Stimulated activated CD4-positive, alpha-beta T cell treated with anti-CD3 and anti-CD28 coated beads, TNF-alpha, amount 100 ng/mL, for 24 hours (primary cell): ENCODE measurements around the gene OR10J4.
"Not testable (repeated sequence)": the region's sequence is repeated elsewhere in the genome, so short reads cannot be mapped to it uniquely, and the experiment has no call there.

Source experiments
- DNase-seq, 3 experiments: peaks; one replicate each; pipeline ENCODE4 v3.0.0-alpha.2; 2020; ENCODE audit warnings: low read depth in 3 of 3

OR10J4 gene

DNA sequence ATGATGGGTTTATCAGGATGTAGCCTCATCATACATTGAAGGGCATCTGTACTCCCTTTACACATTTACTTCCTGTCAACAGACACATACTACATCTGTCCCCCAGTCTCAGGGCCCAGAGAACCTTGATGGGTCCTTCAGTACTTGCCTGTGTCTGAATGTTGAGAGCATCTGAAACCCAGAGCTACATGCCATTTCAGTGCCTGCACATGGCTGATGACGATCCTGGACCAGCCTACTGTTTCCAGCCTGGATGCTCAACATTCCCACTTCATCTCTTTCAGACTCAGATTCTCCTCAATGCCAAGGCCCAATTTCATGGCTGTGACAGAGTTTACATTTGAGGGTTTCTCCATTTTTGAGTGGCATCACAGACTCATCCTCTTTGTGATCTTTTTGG is at the start of gene OR10J4:
Gene OR10J4, plus strand, starts transcription at position 301 of the 400 bp plus-strand sequence.
- no peak for DNase-seq

DNA sequence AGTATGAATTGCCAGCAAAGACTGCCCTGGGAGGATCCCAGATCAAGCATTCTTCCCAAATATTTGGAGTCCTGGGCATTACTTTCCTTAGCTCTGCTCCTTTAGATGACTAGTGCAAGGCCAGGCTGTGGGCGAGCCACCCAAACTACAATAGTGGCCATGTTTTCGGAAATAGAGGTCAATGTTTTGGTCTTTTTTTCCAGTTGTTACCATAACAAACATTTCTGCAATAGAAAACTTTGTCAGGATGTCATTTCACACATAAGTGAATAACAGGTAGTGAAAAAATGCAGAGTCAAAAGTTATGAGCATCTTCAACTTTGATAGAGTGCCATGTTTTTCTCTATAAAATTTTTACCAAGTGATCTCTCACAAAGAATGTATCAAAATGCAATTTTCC is 25.2 kb upstream of the OR10J4 start:
- DNase-seq = no peak

DNA sequence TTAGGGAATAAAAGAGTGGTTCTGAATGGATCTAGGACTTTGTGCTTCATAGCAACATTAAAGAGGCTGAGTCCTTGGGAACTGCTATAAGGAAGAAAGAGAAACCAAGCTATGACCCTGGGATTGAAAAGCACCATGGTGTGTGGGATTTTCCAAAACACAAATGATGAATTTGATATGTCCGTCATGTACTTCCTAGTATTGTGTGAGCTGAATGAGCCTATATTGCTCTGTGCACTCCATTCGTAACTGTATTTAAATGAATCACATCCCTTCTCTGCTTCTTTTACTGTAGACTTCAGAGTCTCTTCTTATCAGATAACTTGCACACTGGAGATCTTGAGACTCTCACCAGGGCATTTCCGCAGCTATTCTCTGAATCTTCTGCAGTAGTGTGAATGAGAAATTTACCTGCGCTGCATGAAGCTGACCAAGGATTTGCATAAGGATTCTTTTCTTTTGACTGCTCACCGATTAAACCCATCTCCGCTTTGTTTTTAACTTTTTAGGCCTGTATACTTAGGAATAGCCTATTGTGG is 23.1 kb upstream of the OR10J4 start:
- DNase-seq = no peak

DNA sequence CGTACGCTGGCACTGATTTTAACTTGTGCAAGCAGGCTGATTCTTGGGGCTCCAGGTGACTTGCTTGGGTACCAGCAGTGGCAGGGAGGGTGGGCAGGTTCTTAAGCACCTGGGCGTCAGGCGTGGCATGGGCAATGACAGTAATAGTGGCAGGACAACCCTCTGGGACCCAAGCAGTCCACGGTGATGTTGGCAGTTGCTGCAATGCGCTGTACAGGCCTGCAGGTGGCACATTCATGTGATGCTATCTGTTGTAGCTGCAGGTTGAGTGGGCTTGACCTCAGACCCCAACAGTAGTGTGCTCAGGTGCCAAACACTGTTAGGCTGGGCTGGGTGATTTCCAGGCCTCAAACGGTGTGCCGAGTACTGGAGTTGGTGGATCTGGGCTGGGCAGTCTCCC is 10.2 kb upstream of the OR10J4 start:
- DNase-seq = no peak

DNA sequence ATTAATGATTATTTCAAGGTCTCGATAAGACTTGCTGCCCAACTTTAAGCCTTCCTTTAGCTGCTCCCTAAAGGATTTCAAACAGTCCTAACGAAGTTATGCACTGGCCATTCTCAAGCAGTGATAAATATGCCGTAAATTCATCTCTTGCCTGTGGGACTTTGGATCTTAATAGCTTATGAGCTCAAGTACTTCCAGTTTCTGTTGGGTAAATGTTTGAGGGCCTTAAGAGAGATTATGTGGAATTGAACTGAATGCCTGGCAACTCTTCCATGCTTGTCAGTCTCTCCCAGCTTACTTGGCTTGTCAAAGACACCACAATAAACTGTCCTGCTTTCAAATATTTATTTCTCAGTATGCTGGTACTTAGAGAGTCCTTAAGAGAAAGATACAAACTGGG is 3.5 kb upstream of the OR10J4 start:
- no peak for DNase-seq

DNA sequence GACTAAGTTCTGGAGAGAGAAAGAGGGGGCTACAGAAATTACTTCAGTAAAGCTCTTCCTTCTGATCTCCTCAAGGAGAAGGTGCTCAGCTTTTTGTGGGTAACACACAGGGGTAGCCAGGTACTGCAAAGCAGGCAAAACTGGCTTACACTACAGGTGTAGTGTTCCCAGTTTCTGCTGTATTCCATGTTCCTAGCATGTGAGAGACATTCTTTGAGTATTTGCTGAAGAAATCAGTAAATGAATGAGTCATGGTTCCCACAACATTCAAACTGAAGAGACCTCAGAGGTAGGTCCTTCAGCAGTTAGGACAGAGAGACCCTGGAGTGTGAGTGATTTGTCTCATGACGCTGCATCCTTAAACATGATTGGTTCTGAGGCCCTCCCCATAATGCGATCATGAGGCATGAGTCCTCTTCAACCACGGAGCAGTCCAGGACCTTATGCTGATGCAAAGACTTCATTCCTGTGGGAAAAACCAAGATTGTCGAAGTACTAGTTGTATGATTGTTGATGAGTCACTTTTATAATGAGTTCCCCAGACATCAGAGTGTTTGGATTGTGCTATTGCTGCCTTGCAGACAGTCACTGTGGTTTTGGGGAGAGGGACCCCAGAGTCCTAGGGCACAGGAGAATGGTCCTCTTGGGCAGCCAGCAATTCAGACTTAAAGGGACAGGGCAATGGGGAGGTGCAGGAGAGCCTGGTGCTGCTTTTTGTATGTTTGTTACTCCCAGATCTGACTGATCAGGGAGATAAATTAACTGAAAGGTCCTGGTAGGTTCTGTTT is 2.7 kb upstream of the OR10J4 start:
- no peak for DNase-seq

DNA sequence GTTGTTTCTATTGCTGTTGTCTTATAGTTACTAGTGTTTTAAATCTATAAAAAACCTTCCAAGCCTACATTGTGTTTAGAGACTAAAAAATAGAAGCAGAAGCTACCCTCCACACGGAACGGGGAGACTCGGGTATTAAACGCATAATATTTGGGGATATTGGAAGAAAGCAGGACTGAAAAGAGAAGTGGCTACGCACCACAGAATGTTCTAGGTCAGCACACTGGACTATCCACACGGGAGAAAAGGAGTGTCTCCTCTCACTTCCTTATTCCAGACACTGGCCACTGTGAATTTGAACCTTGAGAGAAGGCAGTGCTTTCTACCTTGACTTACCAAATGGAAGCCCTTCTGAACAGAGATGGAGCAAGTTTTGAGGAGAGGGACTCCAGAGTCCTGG is 1.0 kb upstream of the OR10J4 start:
- no peak for DNase-seq

DNA sequence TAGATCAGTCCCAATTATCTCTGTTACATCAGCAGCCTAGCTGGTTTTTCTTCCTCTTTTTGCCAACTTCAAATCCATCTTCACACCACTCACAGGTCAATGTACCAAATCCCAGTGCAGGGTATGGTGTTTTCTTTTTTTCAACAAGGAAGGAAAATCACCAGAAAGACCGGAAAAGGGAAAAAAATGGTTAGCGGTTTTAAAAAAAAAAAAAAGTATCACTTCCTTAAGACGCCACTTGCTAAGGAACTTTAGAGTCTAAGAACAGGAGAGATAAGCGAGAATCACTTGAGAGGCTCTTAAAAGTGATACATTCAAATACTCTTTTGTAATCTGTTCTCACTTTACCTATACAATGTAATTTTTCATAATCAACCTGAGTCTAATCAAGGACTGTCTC is 4.5 kb downstream of the OR10J4 start:
- DNase-seq = no peak

DNA sequence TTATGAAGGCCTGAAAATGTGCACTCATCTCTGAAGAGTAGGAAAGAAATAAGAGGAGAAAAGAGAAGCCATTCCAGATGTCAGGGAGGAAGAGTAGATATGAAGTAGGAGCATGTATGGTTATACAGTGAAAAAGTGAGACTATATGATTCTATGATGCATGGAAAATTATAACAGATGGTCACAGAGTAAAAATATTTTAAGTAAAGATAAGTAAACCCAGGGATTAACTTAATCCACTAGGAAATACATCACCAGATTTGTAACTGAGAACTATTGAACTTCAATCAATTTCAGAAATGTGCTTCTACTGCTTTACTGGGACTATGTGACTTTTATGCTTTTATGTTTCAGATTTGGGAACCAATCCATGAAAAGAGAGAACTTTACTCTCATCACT is 7.4 kb downstream of the OR10J4 start, which contains the start of gene OR10J1:
Gene OR10J1, plus strand, starts transcription at position 301 of the 400 bp plus-strand sequence. Its CDS starts 70 bp downstream, at position 371.
- DNase-seq = no peak

DNA sequence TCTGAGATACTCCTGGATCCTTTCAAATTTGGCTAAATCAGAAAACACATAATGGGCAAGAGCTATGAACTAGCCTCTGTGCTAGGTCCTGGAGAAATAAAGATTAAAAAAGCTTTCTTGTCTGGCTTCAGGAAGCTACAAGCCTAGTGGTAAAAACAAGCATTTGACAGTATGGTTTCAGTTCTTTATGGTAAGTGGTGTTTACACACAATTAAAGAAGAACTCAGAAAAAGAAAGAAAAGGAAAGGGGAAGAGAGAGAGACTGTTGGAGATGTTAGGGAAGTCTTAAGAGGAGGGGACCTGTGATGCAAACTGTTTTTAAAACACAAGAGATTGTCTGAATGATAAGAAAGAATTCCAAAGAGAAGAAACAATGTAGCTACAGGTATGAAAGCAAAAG is 9.4 kb downstream of the OR10J4 start:
- DNase-seq = no peak

DNA sequence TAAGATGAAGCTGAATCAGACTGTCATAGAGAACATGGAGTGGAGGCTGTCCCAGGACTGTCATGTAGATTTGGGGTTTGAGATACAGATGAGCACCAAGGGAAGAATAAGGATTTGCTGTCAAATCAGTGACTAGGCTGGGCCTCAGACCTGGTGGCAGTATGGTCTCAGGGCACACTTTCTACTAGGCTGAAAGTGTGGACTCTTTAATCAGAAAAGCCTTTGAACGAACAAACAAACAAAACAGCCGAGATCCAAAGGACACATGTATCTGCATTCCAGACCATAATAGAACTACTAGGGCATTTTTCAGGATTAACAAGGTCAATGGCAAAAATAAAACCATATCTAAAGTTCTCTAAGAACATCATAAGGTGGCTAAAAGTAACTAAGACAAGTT is 10.4 kb downstream of the OR10J4 start:
- no peak for DNase-seq

DNA sequence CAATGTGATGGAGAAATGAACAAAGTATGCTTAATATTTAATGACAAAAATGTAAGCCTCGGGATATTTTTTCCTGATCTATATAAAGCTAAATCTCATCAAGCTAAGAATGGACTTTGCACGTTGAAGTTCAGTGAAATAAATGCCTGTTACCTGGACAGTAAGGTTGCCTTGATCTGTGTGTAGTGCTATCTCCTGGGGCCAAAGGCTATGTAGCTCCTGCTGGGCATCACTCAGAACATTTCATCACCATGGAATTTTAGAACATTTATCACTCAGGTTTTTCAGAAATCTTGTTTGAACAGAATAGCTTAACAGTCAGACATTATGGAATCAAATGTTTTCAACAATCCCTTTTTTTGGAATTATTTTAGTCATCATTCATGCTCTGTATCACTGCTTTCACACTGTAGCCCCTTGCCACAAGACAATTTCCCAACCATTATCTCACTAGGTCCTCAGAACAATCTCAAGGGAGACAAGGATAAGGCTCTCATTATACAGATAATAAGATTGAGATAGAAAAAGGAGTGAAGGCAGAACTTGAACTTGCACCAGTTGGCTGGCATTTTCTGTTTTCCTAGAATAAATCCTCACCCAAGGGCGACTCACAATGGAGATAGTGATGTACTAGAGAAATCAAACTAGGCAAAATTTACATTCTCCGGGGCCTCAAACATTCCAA is 11.2 kb downstream of the OR10J4 start:
- no peak for DNase-seq

DNA sequence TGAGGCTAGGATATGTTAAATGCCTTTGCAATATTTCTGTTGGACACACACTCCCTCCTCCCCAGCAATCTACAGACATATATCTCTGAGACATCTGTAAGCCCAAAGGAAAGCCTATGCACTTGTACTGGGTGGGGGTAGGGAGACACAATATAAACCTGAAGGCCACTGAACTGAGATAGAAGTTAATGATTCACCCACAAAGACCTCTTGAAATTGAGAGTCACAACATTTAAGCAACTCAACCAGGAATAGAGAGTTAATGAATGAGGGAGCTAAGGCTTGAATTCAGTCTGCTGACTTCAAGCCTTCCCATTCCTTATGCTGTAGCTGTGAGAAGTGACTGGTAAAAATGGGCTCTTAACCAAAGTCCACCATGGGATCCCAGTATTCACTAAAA is 12.5 kb downstream of the OR10J4 start:
- DNase-seq = no peak

DNA sequence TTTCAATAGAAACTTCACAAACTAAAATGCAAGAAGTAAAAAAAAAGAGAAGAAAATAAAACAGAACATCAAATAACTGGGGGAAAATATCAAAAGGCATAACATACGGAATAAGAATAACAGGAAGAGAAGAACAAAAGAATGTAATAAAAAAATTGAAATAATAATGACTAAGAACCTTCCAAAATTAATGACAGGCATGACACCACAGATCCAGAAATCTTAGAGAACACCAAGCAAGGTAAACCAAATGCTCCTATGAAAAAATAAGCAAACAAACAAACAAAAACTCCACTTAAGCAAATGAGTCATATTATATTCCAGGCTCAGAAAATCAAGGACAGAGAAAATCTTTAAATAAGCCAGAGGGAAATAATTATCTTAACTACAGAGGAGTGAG is 16.2 kb downstream of the OR10J4 start:
- no peak for DNase-seq

DNA sequence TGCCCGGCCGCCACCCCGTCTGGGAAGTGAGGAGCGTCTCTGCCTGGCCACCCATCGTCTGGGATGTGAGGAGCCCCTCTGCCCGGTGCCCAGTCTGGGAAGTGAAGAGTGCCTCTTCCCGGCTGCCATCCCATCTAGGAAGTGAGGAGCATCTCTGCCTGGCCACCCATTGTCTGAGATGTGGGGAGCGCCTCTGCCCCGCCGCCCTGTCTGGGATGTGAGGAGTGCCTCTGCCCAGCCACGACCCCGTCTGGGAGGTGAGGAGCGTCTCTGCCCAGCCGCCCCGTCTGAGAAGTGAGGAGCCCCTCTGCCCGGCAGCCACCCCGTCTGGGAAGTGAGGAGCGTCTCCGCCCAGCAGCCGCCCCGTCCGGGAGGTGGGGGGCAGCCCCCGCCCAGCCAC is 17.6 kb downstream of the OR10J4 start:
- not testable (repeated sequence) for DNase-seq

DNA sequence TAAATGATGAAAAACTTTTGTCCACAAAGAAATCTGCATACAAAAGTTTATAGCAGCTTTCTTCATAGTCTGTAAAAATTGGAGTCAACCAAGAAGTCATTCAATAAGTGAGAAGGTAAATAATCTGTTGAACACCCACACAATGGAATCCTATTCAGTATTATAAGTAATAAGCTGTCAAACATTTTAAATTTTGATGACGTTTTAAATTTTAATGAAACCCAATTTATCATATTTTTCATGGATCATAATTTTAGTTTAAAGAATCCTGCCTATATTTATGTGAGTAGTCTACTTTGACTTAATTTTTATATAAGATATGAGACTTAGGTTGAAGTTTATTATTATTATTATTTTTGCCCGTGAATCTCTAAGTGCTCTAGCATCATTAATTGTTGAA is 27.5 kb downstream of the OR10J4 start:
- DNase-seq = no peak

DNA sequence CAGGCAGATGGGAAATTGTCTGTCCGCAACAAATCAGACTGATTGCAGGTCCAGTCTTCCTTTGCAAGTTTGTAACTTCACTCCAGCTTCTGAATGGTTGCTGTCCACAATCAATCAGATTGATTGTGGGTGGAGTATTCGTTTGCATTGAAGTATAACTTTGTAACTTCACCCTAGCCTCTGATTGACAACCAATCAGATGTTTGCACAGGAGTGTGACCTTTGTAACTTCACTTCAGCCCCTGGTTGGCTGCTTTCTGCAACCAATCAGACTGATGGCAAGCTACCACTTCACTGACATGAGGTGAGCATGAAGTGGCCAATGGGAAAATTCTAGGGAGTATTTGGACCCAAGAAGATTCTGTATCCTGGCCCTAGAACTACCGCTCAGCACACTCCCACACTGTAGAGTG is 33.2 kb downstream of the OR10J4 start:
- no peak for DNase-seq

DNA sequence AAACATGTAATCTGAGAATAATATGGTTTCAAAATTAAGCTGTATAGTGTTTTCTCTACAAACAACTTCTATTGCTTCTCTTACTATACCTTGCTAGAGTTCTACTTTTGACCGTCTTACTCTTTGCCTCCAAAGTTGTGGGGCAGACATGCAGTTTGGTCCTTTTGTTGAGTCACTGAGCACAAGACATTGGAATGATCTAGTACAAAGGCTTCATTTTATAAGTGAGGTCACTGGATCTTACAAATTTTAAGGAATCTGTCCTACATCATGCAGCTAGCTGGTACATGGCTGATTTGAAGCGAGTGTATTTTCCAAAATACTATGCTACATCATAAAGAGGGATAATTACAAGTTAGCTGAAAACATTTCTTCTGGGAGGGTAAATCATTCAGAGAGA is 36.3 kb downstream of the OR10J4 start:
- no peak for DNase-seq

DNA sequence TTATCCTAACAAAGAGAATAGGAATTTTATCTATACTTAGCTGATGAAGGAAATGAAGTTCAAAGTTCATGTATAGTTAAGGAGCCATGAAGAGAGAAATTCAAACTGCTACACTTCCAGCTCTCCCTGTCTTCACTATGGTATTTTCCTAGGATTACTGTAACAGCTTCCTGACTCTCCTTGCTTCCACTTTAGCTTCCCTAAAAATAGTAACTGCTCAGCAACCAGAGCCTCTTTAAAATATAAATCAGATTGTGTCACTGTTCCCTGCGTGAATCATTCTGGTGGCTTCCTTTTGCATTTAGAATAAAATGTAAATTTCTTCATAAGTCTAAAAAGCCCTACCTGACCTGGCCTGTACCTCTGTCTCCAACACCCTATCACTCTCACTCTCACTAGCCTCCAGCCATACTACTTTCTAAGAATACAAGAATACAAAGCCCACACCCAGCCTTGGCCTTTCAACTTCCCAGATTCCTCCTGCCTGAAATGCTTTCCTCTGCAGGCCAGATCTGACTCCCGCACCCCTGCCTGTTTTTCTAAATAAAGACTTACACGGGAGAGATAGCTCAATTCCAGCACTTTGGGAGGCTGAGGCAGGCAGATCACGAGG is 38.0 kb downstream of the OR10J4 start:
- DNase-seq = no peak

DNA sequence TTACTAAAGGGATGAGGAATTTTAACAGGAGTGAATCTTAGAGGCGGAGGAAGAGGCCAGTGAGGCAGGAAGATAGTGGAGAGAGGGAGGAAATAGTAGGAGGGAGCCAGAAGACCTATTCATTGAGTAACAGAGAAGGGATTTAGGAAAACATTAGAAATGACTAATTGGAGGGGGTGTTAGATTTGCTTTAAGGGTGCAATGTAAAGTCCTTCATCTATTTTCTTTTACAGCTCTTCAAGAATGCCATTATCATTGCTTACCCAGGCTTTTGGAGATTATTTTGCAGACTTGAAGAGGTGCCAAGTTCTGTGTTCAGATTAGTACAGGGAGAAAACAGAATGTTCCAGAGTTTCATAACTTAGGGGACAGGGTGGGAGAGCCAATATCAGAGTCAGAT is 41.3 kb downstream of the OR10J4 start:
- no peak for DNase-seq

DNA sequence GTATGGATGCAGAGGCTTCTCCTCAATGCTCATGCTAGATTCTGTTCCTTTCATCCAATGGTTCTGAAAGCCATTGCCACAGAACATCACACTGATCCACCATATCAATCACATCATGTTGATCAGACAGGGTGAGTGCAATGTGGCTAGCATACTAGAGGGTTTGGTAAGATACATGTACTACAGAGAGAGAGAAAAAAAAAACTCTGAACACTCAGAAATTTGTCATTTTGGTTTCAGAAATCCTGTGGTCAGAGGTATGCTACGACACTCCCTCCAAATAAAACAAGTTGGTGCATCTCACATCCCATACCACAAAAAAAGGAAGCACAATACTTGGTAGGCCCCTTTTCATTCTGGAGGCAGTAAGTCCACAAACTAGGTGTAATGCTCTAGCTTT is 42.9 kb downstream of the OR10J4 start:
- no peak for DNase-seq
